SK-N-SH treated with all-trans-retinoic acid at 6 μM for 48 hours (cell line): ENCODE results near the gene ARMC7.

Experiments used
- ZNF565 ChIP-seq: fragments of 450-650 bp; formaldehyde crosslinking; conservative IDR thresholded peaks from 2 replicates; pipeline ENCODE4 v1.5.0; 2020; ENCODE audit warnings: low read depth, mild to moderate bottlenecking, moderate library complexity
- TF ChIP-seq, protein P1 (sequence below): fragments of 250-450 bp; sonication (Bioruptor Pico); IDR thresholded peaks from 2 replicates; pipeline ENCODE4 v1.8.0; 2020; ENCODE audit warnings: mild to moderate bottlenecking, moderate library complexity, borderline replicate concordance

- TF ChIP-seq, protein P1, sequence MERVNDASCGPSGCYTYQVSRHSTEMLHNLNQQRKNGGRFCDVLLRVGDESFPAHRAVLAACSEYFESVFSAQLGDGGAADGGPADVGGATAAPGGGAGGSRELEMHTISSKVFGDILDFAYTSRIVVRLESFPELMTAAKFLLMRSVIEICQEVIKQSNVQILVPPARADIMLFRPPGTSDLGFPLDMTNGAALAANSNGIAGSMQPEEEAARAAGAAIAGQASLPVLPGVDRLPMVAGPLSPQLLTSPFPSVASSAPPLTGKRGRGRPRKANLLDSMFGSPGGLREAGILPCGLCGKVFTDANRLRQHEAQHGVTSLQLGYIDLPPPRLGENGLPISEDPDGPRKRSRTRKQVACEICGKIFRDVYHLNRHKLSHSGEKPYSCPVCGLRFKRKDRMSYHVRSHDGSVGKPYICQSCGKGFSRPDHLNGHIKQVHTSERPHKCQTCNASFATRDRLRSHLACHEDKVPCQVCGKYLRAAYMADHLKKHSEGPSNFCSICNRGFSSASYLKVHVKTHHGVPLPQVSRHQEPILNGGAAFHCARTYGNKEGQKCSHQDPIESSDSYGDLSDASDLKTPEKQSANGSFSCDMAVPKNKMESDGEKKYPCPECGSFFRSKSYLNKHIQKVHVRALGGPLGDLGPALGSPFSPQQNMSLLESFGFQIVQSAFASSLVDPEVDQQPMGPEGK (CRISPR knock-in tag): no peak
- no peak for TF ChIP-seq ZNF565 (CRISPR knock-in tag)
These were observed 59.2 kb downstream of the ARMC7 start for GRCh38 chr17:75168998-75169397.
